ENCODE measurements around the gene PLXNA2. TPM values are rescaled to one million over a fixed set of nuclear protein-coding genes. Genes with fewer than 3 reads are reported as not detected.

The PLXNA2 gene
- total and polyA plus RNA-seq, 2 of the 8 experiments (the other 6 are each of a cell fraction or from before 2014, with no cell fraction given): 0.33 to 1.5 TPM

- Histone ChIP-seq H2BK20ac (ENCODE audit: low read length) (no peak overlapping the region), H3K27me3 (replicated peaks in 1 of 4; ENCODE audit: control insufficient read depth in 3 of 4, extremely low read depth in 1 of 4, insufficient read depth in 3 of 4, low read length in 3 of 4) (no peaks in the 10 kb centered on the region), H2BK5ac (ENCODE audit: low read depth, low read length) (no peak overlapping the region), H3K36me3 (ENCODE audit: control insufficient read depth in 2 of 4, insufficient read depth in 4 of 4, low read length in 3 of 4) (no peaks in the 10 kb centered on the region), H3K23me2 (ENCODE audit: low read depth, low read length) (peaks cover 3% of the 10 kb centered on the region; the same call in 1 of the 2 replicates), H3K27ac (ENCODE audit: low read depth, low read length) (no peak overlapping the region), H3K9me3 (ENCODE audit: insufficient read depth in 2 of 2, low read depth in 1 of 2, low read length in 1 of 2) (no peaks in the 10 kb centered on the region), H3K4me3 (ENCODE audit: extremely low read depth in 1 of 4, insufficient read depth in 2 of 4, low read depth in 3 of 4, low read length in 4 of 4) (no peak overlapping the region), H3K4me2 (ENCODE audit: insufficient read depth in 1 of 2, low read depth in 2 of 2, low read length in 2 of 2) (no peak overlapping the region), H3K9ac (replicated peaks in 1 of 4; ENCODE audit: extremely low read depth in 1 of 4, low read depth in 3 of 4, low read length in 3 of 4) (no peak overlapping the region), H4K8ac (ENCODE audit: extremely low read depth, insufficient read depth, low read length) (no peak overlapping the region), H3K23ac (ENCODE audit: insufficient read length) (no peak overlapping the region), H3K79me1 (ENCODE audit: low read depth, low read length) (no peaks in the 10 kb centered on the region), H3K14ac (ENCODE audit: insufficient read length) (no peak overlapping the region), H3K18ac (ENCODE audit: extremely low read depth, low read length) (no peak overlapping the region), H3K79me2 (ENCODE audit: control insufficient read depth in 1 of 2, insufficient read depth in 2 of 2, low read length in 2 of 2) (no peaks in the 10 kb centered on the region), H3K56ac (replicated peaks; ENCODE audit: insufficient read length, low read depth, low read length) (no peak overlapping the region), H2BK15ac (ENCODE audit: low read length) (no peak overlapping the region), H2BK12ac (ENCODE audit: low read depth, low read length) (no peak overlapping the region), H2AFZ (ENCODE audit: low read length) (no peak overlapping the region), H4K91ac (replicated peaks; ENCODE audit: insufficient read length, low read length) (no peak overlapping the region), H2BK120ac (replicated peaks; ENCODE audit: low read depth, low read length) (no peak overlapping the region), H4K20me1 (replicated peaks in 1 of 2; ENCODE audit: control insufficient read depth in 1 of 2, insufficient read depth in 2 of 2, low read length in 2 of 2) (no peaks in the 10 kb centered on the region), H2AK5ac (ENCODE audit: low read depth, low read length) (no peak overlapping the region), H3K4ac (replicated peaks; ENCODE audit: insufficient read length, low read depth, low read length) (no peak overlapping the region), H3K4me1 (replicated peaks in 1 of 4; ENCODE audit: control insufficient read depth in 3 of 4, insufficient read depth in 4 of 4, low read length in 3 of 4) (0 out of 7 replicates have a peak, but pooled peaks cover 0 to 2% (median 0%) of the 10 kb centered on the region in 4 experiments), H4K5ac (ENCODE audit: insufficient read length, low read depth, low read length) (no peak overlapping the region)
- TF ChIP-seq RFX5 (IDR thresholded peaks at IDR 0.05; ENCODE audit: borderline replicate concordance, low read depth, low read length) (no peak), POLR2A (IDR thresholded peaks at IDR 0.05; ENCODE audit: control extremely low read depth in 1 of 2, low read depth in 2 of 2, low read length in 2 of 2) (no peak), SUZ12 (IDR thresholded peaks at IDR 0.05; ENCODE audit: low read length) (no peak), FOSL1 (IDR thresholded peaks at IDR 0.05; ENCODE audit: insufficient read depth, low read depth, low read length) (no peak), RNF2 (IDR thresholded peaks at IDR 0.05; ENCODE audit: borderline replicate concordance, low read depth, low read length, missing control alignments, poor library complexity, severe bottlenecking) (no peak), TBP (IDR thresholded peaks at IDR 0.05; ENCODE audit: low read depth, low read length) (no peak), SRF (IDR thresholded peaks at IDR 0.05; ENCODE audit: low read depth, low read length) (no peak), TAF7 (optimal IDR thresholded peaks at IDR 0.05; ENCODE audit: borderline replicate concordance, low read depth, low read length) (no peak), SIN3A (conservative IDR thresholded peaks at IDR 0.05 in 1 of 2, IDR thresholded peaks at IDR 0.05 in 1 of 2; ENCODE audit: low read depth in 1 of 2, low read length in 2 of 2) (no peak), SP2 (IDR thresholded peaks at IDR 0.05; ENCODE audit: low read length) (no peak), CHD2 (IDR thresholded peaks at IDR 0.05; ENCODE audit: low read length) (no peak), SP1 (IDR thresholded peaks at IDR 0.05; ENCODE audit: low read depth, low read length) (no peak), SAP30 (IDR thresholded peaks at IDR 0.05; ENCODE audit: insufficient read depth, insufficient replicate concordance, low read length) (no peak)
- POLR2A ChIA-PET (ENCODE audit: partially characterized antibody): no interaction called here
- DNase-seq (ENCODE audit: low read depth in 1 of 2, low spot score in 2 of 2) (no peak), FAIRE-seq (no peak)
- CTCF ChIA-PET (ENCODE audit: partially characterized antibody): interaction anchor here (0.8 to 3.0 kb wide), 6 partner anchors 8 to 419 kb away, joined by 3 to 8 read pairs (median 4); no protein-coding TSS in a partner anchor
- WGBS, 2 experiments (ENCODE audit: extremely low coverage in 1 of 2, insufficient coverage in 1 of 2, insufficient read length in 1 of 2, insufficient replicate concordance in 2 of 2, low coverage in 1 of 2, low lambda C conversion rate in 2 of 2, missing lambda C conversion rate in 1 of 2): 93% methylated on average over 1 of the region's 1 CpG; no CpG with 5 or more reads in 1 of the 2 experiments
Observed at GRCh38 chr1:208216062-208216461, 28.1 kb downstream of the PLXNA2 start.
